IMR-90 (cell line): ENCODE data around the gene RFC2. TPM values are rescaled to one million over a fixed set of nuclear protein-coding genes. Genes with fewer than 3 reads are reported as not detected.

Experiments used
- ATAC-seq: fragments of 200-7000 bp; cut with Tn5 transposase; 2 replicates; pipeline ENCODE4 v1.9.1; 2020; ENCODE audit warnings: low read depth, mild to moderate bottlenecking, moderate library complexity
- BruUV-seq: library from RNA; stranded (reverse); fragments of 400-500 nt; replicated peaks from 2 replicates; lab custom pipeline; 2021; lab: Mats Ljungman, UMichigan
- CTCF ChIA-PET: fragments of 300-600 bp; formaldehyde crosslinking; extraction: SDS; loops from one replicate; lab custom pipeline; 2021; ENCODE audit warnings: antibody characterized with exemption; lab: Yijun Ruan, JAX
- POLR2A ChIA-PET: fragments of 300-600 bp; sonication (Branson Sonifier 250); formaldehyde crosslinking; loops from one replicate; lab custom pipeline; 2022; ENCODE audit warnings: antibody characterized with exemption; ENCODE audit not compliant: unreplicated experiment; lab: Charles Lee
- DNase-seq: peaks from one replicate; pipeline ENCODE4 v3.0.0; 2013
- H2AFZ ChIP-seq: replicated peaks from 2 replicates; pipeline ENCODE3; 2013; ENCODE audit warnings: low read length, mild to moderate bottlenecking; ENCODE audit not compliant: poor library complexity
- H2AK5ac ChIP-seq: 2 replicates; pipeline ENCODE4 v1.6.1; 2013; ENCODE audit warnings: low read depth, low read length, inconsistent platforms
- H2AK9ac ChIP-seq: replicated peaks from 2 replicates; pipeline ENCODE3; 2013; ENCODE audit warnings: mild to moderate bottlenecking, low read depth, low read length, moderate library complexity; ENCODE audit not compliant: poor library complexity
- H2BK120ac ChIP-seq: 2 replicates; pipeline ENCODE4 v1.6.1; 2013; ENCODE audit warnings: low read depth, low read length, inconsistent platforms
- H2BK15ac ChIP-seq: 3 replicates; pipeline ENCODE4 v1.6.1; 2013; ENCODE audit warnings: low read depth, low read length, inconsistent platforms
- H2BK20ac ChIP-seq: 2 replicates; pipeline ENCODE4 v1.6.1; 2013; ENCODE audit warnings: low read depth, mild to moderate bottlenecking, inconsistent platforms, low read length, moderate library complexity
- H2BK5ac ChIP-seq: 2 replicates; pipeline ENCODE4 v1.6.1; 2013; ENCODE audit warnings: mild to moderate bottlenecking, low read depth, low read length, inconsistent platforms; ENCODE audit not compliant: poor library complexity, severe bottlenecking
- H3K14ac ChIP-seq: replicated peaks from 2 replicates; pipeline ENCODE4 v1.6.1; 2013; ENCODE audit warnings: low read depth, low read length, inconsistent platforms
- H3K18ac ChIP-seq: 2 replicates; pipeline ENCODE4 v1.6.1; 2013; ENCODE audit warnings: low read depth, low read length, control low read depth
- H3K23ac ChIP-seq: 2 replicates; pipeline ENCODE4 v1.6.1; 2013; ENCODE audit warnings: low read depth, low read length, inconsistent platforms
- H3K27ac ChIP-seq: 2 replicates; pipeline ENCODE4 v1.5.1; 2013; ENCODE audit warnings: mild to moderate bottlenecking, control low read depth, low read length; ENCODE audit not compliant: insufficient read depth
- H3K27me3 ChIP-seq: 2 replicates; pipeline ENCODE4 v1.6.1; 2013; ENCODE audit warnings: low read length; ENCODE audit not compliant: control insufficient read depth, insufficient read depth
- H3K36me3 ChIP-seq: 2 replicates; pipeline ENCODE4 v1.6.1; 2013; ENCODE audit warnings: low read length, mixed read lengths; ENCODE audit not compliant: control insufficient read depth, insufficient read depth
- H3K4ac ChIP-seq: 2 replicates; pipeline ENCODE4 v1.6.1; 2013; ENCODE audit warnings: low read depth, low read length, inconsistent platforms
- H3K4me1 ChIP-seq: 2 replicates; pipeline ENCODE4 v1.6.1; 2013; ENCODE audit warnings: low read length, mixed read lengths; ENCODE audit not compliant: control insufficient read depth, insufficient read depth
- H3K4me2 ChIP-seq: 2 replicates; pipeline ENCODE4 v1.6.1; 2013; ENCODE audit warnings: low read depth, mild to moderate bottlenecking, control low read depth, low read length, moderate library complexity
- H3K4me3 ChIP-seq: 2 replicates; pipeline ENCODE4 v1.5.1; 2013; ENCODE audit warnings: low read depth, mild to moderate bottlenecking, control low read depth, low read length, moderate library complexity; ENCODE audit not compliant: insufficient read depth
- H3K56ac ChIP-seq: 2 replicates; pipeline ENCODE4 v1.6.1; 2013; ENCODE audit warnings: low read length, inconsistent platforms; ENCODE audit not compliant: insufficient read depth; ENCODE audit errors: extremely low read depth
- H3K79me1 ChIP-seq, 2 experiments: 2 replicates each; pipeline ENCODE4 v1.6.1; 2013; ENCODE audit warnings: low read length in 2 of 2, inconsistent platforms in 1 of 2, low read depth in 1 of 2
- H3K9ac ChIP-seq: 2 replicates; pipeline ENCODE4 v1.6.1; 2013; ENCODE audit warnings: low read depth, low read length, control low read depth
- H3K9me1 ChIP-seq: 2 replicates; pipeline ENCODE4 v1.6.1; 2013; ENCODE audit warnings: low read length, inconsistent platforms; ENCODE audit not compliant: insufficient read depth
- H3K9me3 ChIP-seq: 2 replicates; pipeline ENCODE4 v1.6.1; 2013; ENCODE audit warnings: low read length; ENCODE audit not compliant: control insufficient read depth, insufficient read depth
- H4K20me1 ChIP-seq: 2 replicates; pipeline ENCODE4 v1.6.1; 2013; ENCODE audit warnings: low read length, inconsistent platforms; ENCODE audit not compliant: insufficient read depth
- H4K5ac ChIP-seq: 2 replicates; pipeline ENCODE4 v1.6.1; 2013; ENCODE audit warnings: mild to moderate bottlenecking, low read depth, low read length, control low read depth
- H4K8ac ChIP-seq, 2 experiments: 2 replicates each; pipeline ENCODE4 v1.6.1; 2013; ENCODE audit warnings: low read depth in 2 of 2, low read length in 2 of 2, control low read depth in 1 of 2, inconsistent platforms in 1 of 2
- H4K91ac ChIP-seq: 2 replicates; pipeline ENCODE4 v1.6.1; 2013; ENCODE audit warnings: low read depth, low read length, inconsistent platforms; ENCODE audit not compliant: insufficient read depth
- BHLHE40 ChIP-seq: fragments of 150-350 bp; IDR thresholded peaks from 2 replicates; pipeline ENCODE4 v1.6.1; 2016; ENCODE audit warnings: mild to moderate bottlenecking, low read depth, low read length
- FOS ChIP-seq: fragments of 150-350 bp; IDR thresholded peaks from 2 replicates; pipeline ENCODE4 v1.6.1; 2016; ENCODE audit warnings: low read depth, low read length
- MAZ ChIP-seq: IDR thresholded peaks from 2 replicates; pipeline ENCODE4 v1.6.1; 2012; ENCODE audit warnings: low read depth, mild to moderate bottlenecking, low read length, improper control_type of control experiment, moderate library complexity, borderline replicate concordance
- MXI1 ChIP-seq: IDR thresholded peaks from 2 replicates; pipeline ENCODE4 v1.6.1; 2012; ENCODE audit warnings: low read depth, mild to moderate bottlenecking, low read length, moderate library complexity, borderline replicate concordance
- NFE2L2 ChIP-seq: fragments of 150-350 bp; IDR thresholded peaks from 2 replicates; pipeline ENCODE4 v1.6.1; 2016; ENCODE audit warnings: low read depth, mild to moderate bottlenecking, low read length
- POLR2A ChIP-seq: IDR thresholded peaks from 2 replicates; pipeline ENCODE4 v1.6.1; 2012; ENCODE audit warnings: mild to moderate bottlenecking, low read depth, low read length
- RAD21 ChIP-seq: IDR thresholded peaks from 2 replicates; pipeline ENCODE4 v1.6.1; 2012; ENCODE audit warnings: low read length, improper control_type of control experiment
- RCOR1 ChIP-seq: IDR thresholded peaks from 2 replicates; pipeline ENCODE4 v1.6.1; 2012; ENCODE audit warnings: mild to moderate bottlenecking, low read length, improper control_type of control experiment; ENCODE audit not compliant: insufficient replicate concordance
- SMC3 ChIP-seq: fragments of 150-350 bp; IDR thresholded peaks from 2 replicates; pipeline ENCODE4 v1.6.1; 2016; ENCODE audit warnings: low read depth, mild to moderate bottlenecking, antibody characterized with exemption, low read length, moderate library complexity
- WGBS, 2 experiments: methylation state at CpG; one replicate each; pipeline versions ENCODE4 v1.1.5 to v1.1.7; 2013; ENCODE audit warnings: missing lambda C conversion rate in 2 of 2; ENCODE audit not compliant: insufficient read length in 1 of 2; ENCODE audit errors: extremely low coverage in 2 of 2; 5-methylcytosine and 5-hydroxymethylcytosine counted together
- dilution Hi-C: fragments of 300-500 bp; cut with HindIII; formaldehyde crosslinking; loops from one replicate; pipeline ENCODE4 v1.14.3; 2018; ENCODE audit warnings: low sequenced_read_pairs; ENCODE audit not compliant: unreplicated experiment
- in situ Hi-C: fragments of 300-500 bp; cut with MboI; formaldehyde crosslinking; loops from 3 replicates; pipeline ENCODE4 v1.14.3; 2019; ENCODE audit warnings: low sequenced_read_pairs, inconsistent platforms, mixed read lengths
- intact Hi-C: fragments of 100-400 bp; cut with micrococcal nuclease; formaldehyde crosslinking; loops from 2 replicates; pipeline ENCODE4 v1.10.0; 2022
- polyA plus RNA-seq, 3 experiments: library from polyadenylated mRNA; depleted of rRNA; stranded (reverse); fragments of >200 nt; gene quantifications; 2 replicates each; pipeline ENCODE4 v1.2.3, GENCODE V29; 2012; ENCODE audit warnings: low replicate concordance in 1 of 3
- total RNA-seq: library from RNA; depleted of rRNA; stranded (reverse); fragments of >200 nt; gene quantifications from 2 replicates; pipeline ENCODE4 v1.2.3, GENCODE V29; 2012
- TF ChIP-seq, protein P1 (sequence below): fragments of 150-350 bp; IDR thresholded peaks from 2 replicates; pipeline ENCODE4 v1.6.1; 2017; ENCODE audit warnings: mild to moderate bottlenecking, antibody characterized with exemption, low read length, low read depth
- TF ChIP-seq, protein P2 (sequence below): conservative IDR thresholded peaks from 2 replicates; pipeline ENCODE4 v1.5.1; 2012; ENCODE audit warnings: mild to moderate bottlenecking, low read depth, low read length, improper control_type of control experiment

RFC2 gene
- total and polyA plus RNA-seq, 2 of the 4 experiments (the other 2 are of a cell fraction), result 25.2 to 37.8 TPM

DNA sequence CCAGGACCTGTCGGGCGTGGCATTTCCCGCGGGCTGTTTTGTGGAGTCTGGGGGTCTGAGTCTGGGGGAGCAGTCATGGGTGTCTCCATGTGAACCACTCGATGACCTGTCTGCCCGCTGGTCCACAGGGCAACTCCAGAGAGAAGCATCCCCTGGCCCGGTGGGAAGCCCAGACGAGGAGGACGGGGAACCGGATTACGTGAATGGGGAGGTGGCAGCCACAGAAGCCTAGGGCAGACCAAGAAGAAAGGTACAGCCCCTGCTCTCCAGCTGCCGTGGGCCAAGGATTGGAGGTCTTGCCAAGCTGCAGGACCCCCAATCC is 29.7 kb downstream of the RFC2 start:
- Histone ChIP-seq H2BK5ac (no peak overlapping the region), H3K79me1 (no peaks in the 10 kb centered on the region), H3K4me1 (no peaks in the 10 kb centered on the region), H3K4me3 (no peak overlapping the region), H3K4me2 (no peak overlapping the region), H4K5ac (no peak overlapping the region), H2BK20ac (no peak overlapping the region), H4K20me1 (no peaks in the 10 kb centered on the region), H3K4ac (no peak overlapping the region), H3K36me3 (peaks cover 12% of the 10 kb centered on the region), H2AK5ac (no peak overlapping the region), H3K14ac (no peak overlapping the region), H2BK120ac (no peak overlapping the region), H2AFZ (no peak overlapping the region), H3K23ac (no peak overlapping the region), H3K56ac (no peak overlapping the region), H3K18ac (no peak overlapping the region), H4K8ac (no peak overlapping the region), H3K9ac (no peak overlapping the region), H2AK9ac (no peak overlapping the region), H4K91ac (no peak overlapping the region), H3K9me3 (no peaks in the 10 kb centered on the region), H3K27ac (no peak overlapping the region), H3K9me1 (no peaks in the 10 kb centered on the region; the same call in 1 of the 2 replicates), H3K27me3 (no peaks in the 10 kb centered on the region; the same call in 1 of the 2 replicates), H2BK15ac (no peak overlapping the region)
- no peak for ATAC-seq
- 96% methylated on average over 10 of the region's 12 CpGs; no CpG with 5 or more reads in 1 of the 2 experiments for WGBS, 2 experiments
- TF ChIP-seq POLR2A (no peak), RAD21 (no peak), MXI1 (no peak), RCOR1 (no peak), NFE2L2 (no peak), BHLHE40 (no peak), SMC3 (no peak), MAZ (no peak), FOS (no peak)
- TF ChIP-seq, protein P1, sequence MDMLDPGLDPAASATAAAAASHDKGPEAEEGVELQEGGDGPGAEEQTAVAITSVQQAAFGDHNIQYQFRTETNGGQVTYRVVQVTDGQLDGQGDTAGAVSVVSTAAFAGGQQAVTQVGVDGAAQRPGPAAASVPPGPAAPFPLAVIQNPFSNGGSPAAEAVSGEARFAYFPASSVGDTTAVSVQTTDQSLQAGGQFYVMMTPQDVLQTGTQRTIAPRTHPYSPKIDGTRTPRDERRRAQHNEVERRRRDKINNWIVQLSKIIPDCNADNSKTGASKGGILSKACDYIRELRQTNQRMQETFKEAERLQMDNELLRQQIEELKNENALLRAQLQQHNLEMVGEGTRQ, result no peak
- TF ChIP-seq, protein P2, sequence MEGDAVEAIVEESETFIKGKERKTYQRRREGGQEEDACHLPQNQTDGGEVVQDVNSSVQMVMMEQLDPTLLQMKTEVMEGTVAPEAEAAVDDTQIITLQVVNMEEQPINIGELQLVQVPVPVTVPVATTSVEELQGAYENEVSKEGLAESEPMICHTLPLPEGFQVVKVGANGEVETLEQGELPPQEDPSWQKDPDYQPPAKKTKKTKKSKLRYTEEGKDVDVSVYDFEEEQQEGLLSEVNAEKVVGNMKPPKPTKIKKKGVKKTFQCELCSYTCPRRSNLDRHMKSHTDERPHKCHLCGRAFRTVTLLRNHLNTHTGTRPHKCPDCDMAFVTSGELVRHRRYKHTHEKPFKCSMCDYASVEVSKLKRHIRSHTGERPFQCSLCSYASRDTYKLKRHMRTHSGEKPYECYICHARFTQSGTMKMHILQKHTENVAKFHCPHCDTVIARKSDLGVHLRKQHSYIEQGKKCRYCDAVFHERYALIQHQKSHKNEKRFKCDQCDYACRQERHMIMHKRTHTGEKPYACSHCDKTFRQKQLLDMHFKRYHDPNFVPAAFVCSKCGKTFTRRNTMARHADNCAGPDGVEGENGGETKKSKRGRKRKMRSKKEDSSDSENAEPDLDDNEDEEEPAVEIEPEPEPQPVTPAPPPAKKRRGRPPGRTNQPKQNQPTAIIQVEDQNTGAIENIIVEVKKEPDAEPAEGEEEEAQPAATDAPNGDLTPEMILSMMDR, result no peak
- CTCF ChIA-PET, result no interaction called here
- dilution Hi-C loops (no loop called here), in situ Hi-C loops (loop anchor here (25.0 kb wide), 1 partner anchor 338 kb away; no protein-coding TSS in a partner anchor), intact Hi-C loops (no loop called here)
- no TSS peak for BruUV-seq
- no peak for DNase-seq
- POLR2A ChIA-PET, result no interaction called here
